Renal pelvis (tissue), 4 donors: ENCODE measurements around the gene CCNI2. TPM values are rescaled to one million over a fixed set of nuclear protein-coding genes. Genes with fewer than 3 reads are reported as not detected.
A peak's percentile ranks its signal among the peaks of the same experiment; 100 is the strongest.

Experiments
- DNase-seq: peaks from one replicate; pipeline ENCODE4 v3.0.0-alpha.2; 2013
- polyA plus RNA-seq, 3 donors: library from polyadenylated mRNA; unstranded; fragments of 120-200 nt; gene quantifications; one replicate each; pipeline ENCODE4 v1.2.1, GENCODE V29; 2013; ENCODE audit not compliant: insufficient read length in 3 of 3

CCNI2 gene
- polyA plus RNA-seq, 3 donors, result 2.6 to 4.1 (median 3.1) TPM

GRCh38 chr5:132764671-132765238, 17.5 kb downstream of the CCNI2 start:
- no peak for DNase-seq

- DNase-seq, result no peak
These were observed 18.2 kb downstream of the CCNI2 start for GRCh38 chr5:132765311-132766019.

GRCh38 chr5:132766020-132766805, 19.0 kb downstream of the CCNI2 start:
- DNase-seq, result no peak

GRCh38 chr5:132766806-132767055, 19.5 kb downstream of the CCNI2 start:
- DNase-seq, result no peak

- DNase-seq, result no peak
These were observed 19.9 kb downstream of the CCNI2 start for GRCh38 chr5:132767150-132767549.

GRCh38 chr5:132768485-132768868, 21.3 kb downstream of the CCNI2 start:
- DNase-seq, result no peak

- no peak for DNase-seq
These were observed 23.4 kb downstream of the CCNI2 start for GRCh38 chr5:132770476-132771159.

- DNase-seq, result no peak
These were observed 24.3 kb downstream of the CCNI2 start for GRCh38 chr5:132771503-132771998.

- no peak for DNase-seq
These were observed 25.3 kb downstream of the CCNI2 start for GRCh38 chr5:132772291-132773070.

GRCh38 chr5:132773114-132773513, 25.9 kb downstream of the CCNI2 start:
- no peak for DNase-seq

- no peak for DNase-seq
These were observed 26.6 kb downstream of the CCNI2 start for GRCh38 chr5:132773601-132774355.

- no peak for DNase-seq
These were observed 27.2 kb downstream of the CCNI2 start for GRCh38 chr5:132774406-132774805.

GRCh38 chr5:132774896-132775295, 27.7 kb downstream of the CCNI2 start:
- no peak for DNase-seq

- peak; percentile 50 for DNase-seq
These were observed 28.3 kb downstream of the CCNI2 start for GRCh38 chr5:132775476-132775961.

GRCh38 chr5:132776131-132776937, 29.1 kb downstream of the CCNI2 start:
- DNase-seq, result peak; percentile 57

- no peak for DNase-seq
These were observed 29.6 kb downstream of the CCNI2 start for GRCh38 chr5:132776938-132777208.

- peak; percentile 51 for DNase-seq
These were observed 30.2 kb downstream of the CCNI2 start, which contains the start of gene SEPTIN8 for GRCh38 chr5:132777209-132778069. SEPTIN8 (minus strand) TSS chr5:132777239; CDS start chr5:132777137, 102 bp downstream.

- no peak for DNase-seq
These were observed 30.9 kb downstream of the CCNI2 start for GRCh38 chr5:132778129-132778528.

GRCh38 chr5:132778856-132779255, 31.6 kb downstream of the CCNI2 start:
- DNase-seq, result no peak
